K562 (cell line): ENCODE results near the gene SUN5. TPM values are rescaled to one million over a fixed set of nuclear protein-coding genes. Genes with fewer than 3 reads are reported as not detected.

Experiments used
- ATAC-seq: fragments of 200-7000 bp; cut with Tn5 transposase; 3 replicates; pipeline ENCODE4 v1.9.1; 2020; ENCODE audit warnings: moderate library complexity
- BruUV-seq: library from RNA; stranded (reverse); fragments of 400-500 nt; replicated peaks from 2 replicates; lab custom pipeline; 2021; lab: Mats Ljungman, UMichigan
- CTCF ChIA-PET: fragments of 300-600 bp; formaldehyde crosslinking; extraction: SDS; loops from one replicate; lab custom pipeline; 2021; ENCODE audit warnings: low intra/inter-chr PET ratio; lab: Yijun Ruan, JAX
- POLR2A ChIA-PET: fragments of 300-600, 350-650 bp; sonication (Branson Sonifier 250); formaldehyde crosslinking; extraction: SDS; loops from one replicate; lab custom pipeline; 2021; ENCODE audit warnings: antibody characterized with exemption, inconsistent platforms; lab: Yijun Ruan, JAX
- DNase-seq, 4 experiments: peaks; one replicate each; pipeline versions ENCODE4 v3.0.0 to v3.0.0-alpha.2; 2011 to 2018; ENCODE audit warnings: low spot score in 3 of 4, mixed read lengths in 3 of 4; ENCODE audit errors: extremely low read depth in 1 of 4
- FAIRE-seq: peaks from 2 replicates; lab custom pipeline; 2011; peaks lifted over from hg19 to GRCh38; lab: Jason Lieb, UNC
- H2AFZ ChIP-seq: 2 replicates; pipeline ENCODE4 v1.6.0; 2011; ENCODE audit warnings: low read depth, low read length, control low read depth, inconsistent platforms
- H3K27ac ChIP-seq: fragments of 200-600 bp; 3 replicates; pipeline ENCODE4 v1.8.0; 2011; ENCODE audit warnings: low read depth, mild to moderate bottlenecking, control low read depth, inconsistent platforms, low read length, moderate library complexity, mixed read lengths; ENCODE audit errors: extremely low read depth
- H3K27me3 ChIP-seq, 2 experiments: fragments of 300-600 bp in 1 of 2; 2 replicates in 1 of 2; 3 replicates in 1 of 2; pipeline versions ENCODE4 v1.6.0 to v1.8.0; 2011; ENCODE audit warnings: inconsistent platforms in 2 of 2, low read length in 2 of 2, mild to moderate bottlenecking in 1 of 2, mixed read lengths in 1 of 2, moderate library complexity in 1 of 2; ENCODE audit not compliant: control insufficient read depth in 2 of 2, insufficient read depth in 2 of 2
- H3K36me3 ChIP-seq: fragments of 300-600 bp; 3 replicates; pipeline ENCODE4 v1.8.0; 2011; ENCODE audit warnings: mild to moderate bottlenecking, low read length, inconsistent platforms; ENCODE audit not compliant: control insufficient read depth, insufficient read depth
- H3K4me1 ChIP-seq, 2 experiments: fragments of 200-600 bp in 1 of 2; replicated peaks in 1 of 2; 2 replicates in 1 of 2; 3 replicates in 1 of 2; pipeline versions ENCODE4 v1.5.1 to v1.8.0; 2011; ENCODE audit warnings: inconsistent platforms in 2 of 2, low read length in 2 of 2, mild to moderate bottlenecking in 1 of 2, mixed read lengths in 1 of 2, moderate library complexity in 1 of 2; ENCODE audit not compliant: control insufficient read depth in 2 of 2, insufficient read depth in 2 of 2
- H3K4me2 ChIP-seq: 2 replicates; pipeline ENCODE4 v1.6.1; 2011; ENCODE audit warnings: low read length, control low read depth, inconsistent platforms, mixed read lengths; ENCODE audit not compliant: insufficient read depth
- H3K4me3 ChIP-seq: fragments of 200-600 bp; sonication (generic), shearing (Covaris generic); 2 replicates; pipeline ENCODE4 v1.5.1; 2016; ENCODE audit warnings: control low read depth, inconsistent platforms
- H3K79me2 ChIP-seq: fragments of 200-600 bp; 3 replicates; pipeline ENCODE4 v1.8.0; 2011; ENCODE audit warnings: low read length, inconsistent platforms; ENCODE audit not compliant: control insufficient read depth, insufficient read depth
- H3K9ac ChIP-seq, 2 experiments: 2 replicates each; pipeline versions ENCODE4 v1.6.0 to v1.6.1; 2011; ENCODE audit warnings: low read depth in 2 of 2, low read length in 2 of 2, control low read depth in 1 of 2, inconsistent platforms in 1 of 2, mild to moderate bottlenecking in 1 of 2, mixed read lengths in 1 of 2; ENCODE audit not compliant: insufficient read depth in 1 of 2
- H3K9me1 ChIP-seq: one replicate; pipeline ENCODE4 v1.6.0; 2011; ENCODE audit warnings: inconsistent platforms, mild to moderate bottlenecking, low read length, moderate library complexity; ENCODE audit not compliant: control insufficient read depth, insufficient read depth
- H3K9me3 ChIP-seq: replicated peaks from 2 replicates; pipeline ENCODE4 v1.5.1; 2011; ENCODE audit warnings: low read depth, low read length, inconsistent platforms; ENCODE audit not compliant: control insufficient read depth, insufficient read depth
- H4K20me1 ChIP-seq: replicated peaks from 2 replicates; pipeline ENCODE4 v1.6.1; 2011; ENCODE audit warnings: low read length, inconsistent platforms, mixed read lengths; ENCODE audit not compliant: control insufficient read depth, insufficient read depth
- MXD1 ChIP-seq: fragments of 250-450 bp; sonication (Bioruptor Pico); IDR thresholded peaks from 2 replicates; pipeline ENCODE4 v1.8.0; 2021; ENCODE audit warnings: borderline replicate concordance, mild to moderate bottlenecking, moderate library complexity; ENCODE audit not compliant: poor library complexity, severe bottlenecking
- PRPF4 ChIP-seq: fragments of 200-400 bp; formaldehyde crosslinking; IDR thresholded peaks from one replicate; pipeline ENCODE4 v1.6.1; 2017; ENCODE audit warnings: low read length, low read depth, mild to moderate bottlenecking; ENCODE audit not compliant: insufficient read depth, poor library complexity, severe bottlenecking
- ZNF184 ChIP-seq: sonication (generic); formaldehyde crosslinking; IDR thresholded peaks from 2 replicates; pipeline ENCODE4 v1.5.0; 2020; ENCODE audit warnings: missing genetic modification reagents
- WGBS: fragments of 100-300 bp; shearing (Covaris generic); methylation state at CpG from one replicate; pipeline ENCODE4 v1.1.6; 2016; ENCODE audit warnings: low coverage, mixed read lengths; ENCODE audit not compliant: insufficient coverage; ENCODE audit errors: missing lambda C conversion rate; 5-methylcytosine and 5-hydroxymethylcytosine counted together
- in situ Hi-C: fragments of 300-500 bp; cut with MboI; formaldehyde crosslinking; loops from 4 replicates; pipeline ENCODE4 v1.15.0; 2018; ENCODE audit warnings: inconsistent platforms, mixed read lengths
- intact Hi-C: fragments of 100-400 bp; cut with micrococcal nuclease; formaldehyde crosslinking; loops from 2 replicates; pipeline ENCODE4 v1.14.2; 2022
- polyA plus RNA-seq, 8 experiments: library from polyadenylated mRNA; depleted of rRNA in 4 of 8; stranded (reverse) in 5 of 8; unstranded in 3 of 8; fragments of >200 nt; fragmentation: Nextera tagmentation in 2 of 8; fragmentation: Illumina TruSeq in 1 of 8; extraction: Ambion mirVana in 2 of 8; extraction: Trizol in 1 of 8; gene quantifications; 2 replicates each; pipeline versions ENCODE4 v1.2.1 to v1.2.3, GENCODE V29; 2011 to 2014; ENCODE audit warnings: inconsistent platforms in 1 of 8, missing spikeins in 1 of 8
- total RNA-seq, 7 experiments: library from RNA; depleted of rRNA in 6 of 7; stranded (reverse); fragments of >200 nt in 6 of 7; fragmentation: Illumina TruSeq in 2 of 7; extraction: Trizol in 2 of 7; gene quantifications; 2 replicates each; pipeline versions ENCODE4 v1.2.1 to v1.2.3, GENCODE V29; 2011 to 2021; ENCODE audit warnings: low replicate concordance in 1 of 7

SUN5 gene
- total and polyA plus RNA-seq, 9 of the 15 experiments (the other 6 are each of a cell fraction or from before 2014, with no cell fraction given), result not detected

GRCh38 chr20:33026072-33026778, 22.0 kb upstream of the SUN5 start:
- H3K79me2 ChIP-seq, result no peaks in the 10 kb centered on the region
- POLR2A ChIA-PET, result interaction anchor here (0.7 to 1.2 kb wide), 2 partner anchors 9 to 26 kb away, joined by 4 to 7 read pairs; no protein-coding TSS in a partner anchor
- BruUV-seq, result no TSS peak

More at GRCh38 chr20:33026072-33026778, 22.0 kb upstream of the SUN5 start:
- in situ Hi-C loops, result no loop called here
- H3K9me3 ChIP-seq, result no peaks in the 10 kb centered on the region
- H3K9ac ChIP-seq, result no peak overlapping the region
- 0% methylated on average over 5 of the region's 5 CpGs for WGBS
- H3K4me3 ChIP-seq, result no peak overlapping the region
- DNase-seq (no peak), ATAC-seq (no peak), FAIRE-seq (no peak)
- H3K4me1 ChIP-seq, result no peaks in the 10 kb centered on the region
- CTCF ChIA-PET, result no interaction called here
- H4K20me1 ChIP-seq, result no peaks in the 10 kb centered on the region; the same call in 1 of the 2 replicates
- no peaks in the 10 kb centered on the region; a peak in 2 of 5 replicates for H3K27me3 ChIP-seq
- H3K36me3 ChIP-seq, result no peaks in the 10 kb centered on the region
- intact Hi-C loops, result no loop called here
- H3K9me1 ChIP-seq, result no peaks in the 10 kb centered on the region
- H2AFZ ChIP-seq, result no peak overlapping the region
- TF ChIP-seq PRPF4 (no peak), MXD1 (CRISPR knock-in tag) (no peak), ZNF184 (CRISPR knock-in tag) (no peak)
- H3K27ac ChIP-seq, result no peak overlapping the region
- H3K4me2 ChIP-seq, result no peak overlapping the region
